Nephron progenitor cell (in vitro differentiated cells): ENCODE measurements around the gene TAF11L3.
"Not testable (repeated sequence)": the region's sequence is repeated elsewhere in the genome, so short reads cannot be mapped to it uniquely, and the experiment has no call there.

Experiments used
- DNase-seq: peaks from one replicate; pipeline ENCODE4 v3.0.0; 2021
- H3K27ac Mint-ChIP-seq: 2 replicates; pipeline ENCODE4 v1.8.0; 2021; ENCODE audit warnings: mild to moderate bottlenecking, moderate library complexity, mixed read lengths
- H3K27me3 Mint-ChIP-seq: 2 replicates; pipeline ENCODE4 v1.8.0; 2021; ENCODE audit warnings: mild to moderate bottlenecking, low read depth, mixed read lengths; ENCODE audit not compliant: poor library complexity
- H3K36me3 Mint-ChIP-seq: 2 replicates; pipeline ENCODE4 v1.8.0; 2021; ENCODE audit warnings: low read depth, mixed read lengths
- H3K4me1 Mint-ChIP-seq: 2 replicates; pipeline ENCODE4 v1.8.0; 2021; ENCODE audit warnings: mixed read lengths
- H3K4me3 Mint-ChIP-seq: 2 replicates; pipeline ENCODE4 v1.8.0; 2021; ENCODE audit warnings: mild to moderate bottlenecking, moderate library complexity, mixed read lengths
- H3K9me3 Mint-ChIP-seq: 2 replicates; pipeline ENCODE4 v1.8.0; 2021; ENCODE audit warnings: mild to moderate bottlenecking, moderate library complexity, mixed read lengths

TAF11L3 gene

GRCh38 chr5:17528369-17528768 is 10.2 kb downstream of the TAF11L3 start, which contains the start of gene TAF11L6:
TSS of gene TAF11L6 (plus strand) at chr5:17528669.
- not testable (repeated sequence) for DNase-seq, H3K36me3 Mint-ChIP-seq, H3K4me3 Mint-ChIP-seq, H3K4me1 Mint-ChIP-seq, H3K9me3 Mint-ChIP-seq, H3K27me3 Mint-ChIP-seq, H3K27ac Mint-ChIP-seq
